ENCODE data around the gene QSOX2.

DNA sequence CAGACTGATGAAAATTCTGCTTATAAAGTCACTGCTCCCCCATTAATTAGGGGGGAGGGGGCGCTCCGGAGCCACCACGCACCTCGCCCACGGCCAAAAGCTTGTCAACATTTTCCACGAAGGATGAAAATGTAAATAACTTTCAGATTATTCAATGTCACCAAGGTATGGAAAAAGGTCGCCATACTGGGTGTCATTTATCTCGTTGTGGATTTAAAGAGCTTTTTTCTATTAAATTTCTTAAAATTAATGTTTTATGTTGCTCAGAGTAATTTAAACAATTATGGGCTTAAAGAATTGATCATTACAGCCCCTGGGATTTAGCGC, 53.7 kb downstream of the QSOX2 start:
- no peak for TF ChIP-seq POLR2A (IDR thresholded peaks at IDR 0.05; ENCODE audit: low read length)
- no peak for TF ChIP-seq GATA1 (IDR thresholded peaks at IDR 0.05; ENCODE audit: low read depth, low read length)
